Measurements from ENCODE around the gene YPEL3. TPM values are rescaled to one million over a fixed set of nuclear protein-coding genes. Genes with fewer than 3 reads are reported as not detected.
A peak's percentile ranks its signal among the peaks of the same experiment; 100 is the strongest.
"Not testable (repeated sequence)": the region's sequence is repeated elsewhere in the genome, so short reads cannot be mapped to it uniquely, and the experiment has no call there.

YPEL3 gene
- total RNA-seq, 2 experiments from 2014 or later = 154 to 166 TPM

DNA sequence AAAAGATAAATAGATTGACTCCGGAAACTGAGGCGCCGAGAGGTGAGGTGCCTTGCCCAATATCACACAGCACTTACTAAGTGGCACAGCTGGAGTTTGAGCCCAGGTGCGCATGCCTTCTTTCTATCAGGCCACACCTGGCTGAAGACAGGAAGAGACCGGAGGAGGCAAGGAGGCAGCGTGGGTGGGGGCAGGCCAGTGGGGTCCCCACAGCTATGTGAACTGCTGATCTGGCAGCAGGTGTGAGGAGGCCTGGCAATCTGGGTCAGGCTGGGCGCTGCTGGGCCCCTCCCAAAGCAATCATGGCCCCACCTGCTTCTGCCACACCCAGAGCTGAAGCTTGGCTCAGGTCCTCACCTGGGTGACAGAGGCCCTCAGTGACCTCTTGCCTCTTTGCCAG lies 19.2 kb upstream of the YPEL3 start:
- Mint-ChIP-seq H3K36me3 (ENCODE audit: low read depth) (peaks cover 64% of the 10 kb centered on the region), H3K27me3 (no peaks in the 10 kb centered on the region), H3K4me1 (ENCODE audit: low read depth) (peaks cover 15% of the 10 kb centered on the region), H3K27ac (peak overlapping the region; percentile 74), H3K9me3 (no peaks in the 10 kb centered on the region), H3K4me3 (no peak overlapping the region)
- ChIA-PET POLR2A (interaction anchor here (1.1 to 1.5 kb wide), 3 partner anchors 23 to 67 kb away, joined by 3 to 5 read pairs (median 4); partner anchors contain the start of genes ALDOA and TBX6), CTCF (interaction anchor here (1.5 kb wide), 1 partner anchor 23 kb away, joined by 4 read pairs; the partner anchor contains the start of gene TBX6)
- H3K27me3 ChIP-seq (ENCODE audit: control insufficient read depth in 1 of 2, insufficient read depth in 2 of 2, low read length in 2 of 2) = no peaks in the 10 kb centered on the region
- H3K4me3 ChIP-seq (ENCODE audit: low read length) = no peak overlapping the region
- ATAC-seq (ENCODE audit: poor library complexity) = peak; percentile 54
- H3K4me1 ChIP-seq (ENCODE audit: insufficient read depth, low read length) = peaks cover 45% of the 10 kb centered on the region
- peak overlapping the region in 1 of 2 donors; percentile 15 for H3K27ac ChIP-seq (ENCODE audit: low read depth in 1 of 2, low read length in 2 of 2)
- intact Hi-C loops (cut with DNase I, micrococcal nuclease) = loop anchor here in 1 of 2 experiments (10.0 kb wide), 1 partner anchor 50 kb away; the partner anchor contains the start of gene ALDOA
- no peaks in the 10 kb centered on the region for H3K9me3 ChIP-seq (ENCODE audit: control insufficient read depth in 1 of 2, insufficient read depth in 1 of 2, low read length in 2 of 2)
- peaks cover 50% of the 10 kb centered on the region for H3K36me3 ChIP-seq (ENCODE audit: insufficient read depth, low read length)
- DNase-seq = peak in 6 of 14 experiments; percentile 18 to 58 (median 48)
- TF ChIP-seq, protein P1, sequence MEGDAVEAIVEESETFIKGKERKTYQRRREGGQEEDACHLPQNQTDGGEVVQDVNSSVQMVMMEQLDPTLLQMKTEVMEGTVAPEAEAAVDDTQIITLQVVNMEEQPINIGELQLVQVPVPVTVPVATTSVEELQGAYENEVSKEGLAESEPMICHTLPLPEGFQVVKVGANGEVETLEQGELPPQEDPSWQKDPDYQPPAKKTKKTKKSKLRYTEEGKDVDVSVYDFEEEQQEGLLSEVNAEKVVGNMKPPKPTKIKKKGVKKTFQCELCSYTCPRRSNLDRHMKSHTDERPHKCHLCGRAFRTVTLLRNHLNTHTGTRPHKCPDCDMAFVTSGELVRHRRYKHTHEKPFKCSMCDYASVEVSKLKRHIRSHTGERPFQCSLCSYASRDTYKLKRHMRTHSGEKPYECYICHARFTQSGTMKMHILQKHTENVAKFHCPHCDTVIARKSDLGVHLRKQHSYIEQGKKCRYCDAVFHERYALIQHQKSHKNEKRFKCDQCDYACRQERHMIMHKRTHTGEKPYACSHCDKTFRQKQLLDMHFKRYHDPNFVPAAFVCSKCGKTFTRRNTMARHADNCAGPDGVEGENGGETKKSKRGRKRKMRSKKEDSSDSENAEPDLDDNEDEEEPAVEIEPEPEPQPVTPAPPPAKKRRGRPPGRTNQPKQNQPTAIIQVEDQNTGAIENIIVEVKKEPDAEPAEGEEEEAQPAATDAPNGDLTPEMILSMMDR (IDR thresholded peaks at IDR 0.05) = no peak

DNA sequence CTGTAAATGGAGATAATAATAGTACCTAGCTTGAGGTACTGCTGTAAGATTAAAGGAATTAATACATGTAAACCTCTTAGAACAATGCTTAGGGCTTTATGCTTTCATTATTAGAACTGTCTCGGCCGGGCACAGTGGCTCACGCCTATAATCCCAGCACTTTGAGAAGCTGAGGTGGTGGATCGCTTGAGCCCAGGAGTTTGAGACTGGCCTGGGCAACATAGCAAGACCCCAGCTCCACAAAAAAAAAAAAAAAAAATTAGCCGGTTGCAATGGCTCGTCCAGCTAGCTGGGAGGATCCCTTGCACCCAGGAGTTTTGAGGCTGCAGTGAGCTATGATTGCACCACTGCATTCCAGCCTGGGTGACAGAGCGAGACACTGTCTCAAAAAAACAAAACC lies 18.8 kb upstream of the YPEL3 start:
- peaks cover 61% of the 10 kb centered on the region for H3K36me3 Mint-ChIP-seq (ENCODE audit: low read depth)
- peaks cover 11% of the 10 kb centered on the region for H3K4me1 Mint-ChIP-seq (ENCODE audit: low read depth)
- not testable (repeated sequence) for H3K27me3 ChIP-seq (ENCODE audit: control insufficient read depth in 1 of 2, insufficient read depth in 2 of 2, low read length in 2 of 2); ATAC-seq (ENCODE audit: poor library complexity); H3K27me3 Mint-ChIP-seq; H3K9me3 Mint-ChIP-seq; H3K4me3 ChIP-seq (ENCODE audit: low read length); H3K9me3 ChIP-seq (ENCODE audit: control insufficient read depth in 1 of 2, insufficient read depth in 1 of 2, low read length in 2 of 2); DNase-seq; H3K4me3 Mint-ChIP-seq
- intact Hi-C loops (cut with DNase I, micrococcal nuclease) = loop anchor here in 1 of 2 experiments (10.0 kb wide), 1 partner anchor 50 kb away; the partner anchor contains the start of gene ALDOA
- CTCF ChIA-PET = interaction anchor here (0.7 to 1.5 kb wide), 2 partner anchors 23 to 38 kb away, joined by 3 to 4 read pairs; partner anchors contain the start of gene TBX6
- Histone ChIP-seq H3K27ac (ENCODE audit: low read depth in 1 of 2, low read length in 2 of 2) (peak overlapping the region; percentile 15 to 30), H3K36me3 (ENCODE audit: insufficient read depth, low read length) (peaks cover 50% of the 10 kb centered on the region), H3K4me1 (ENCODE audit: insufficient read depth, low read length) (peaks cover 41% of the 10 kb centered on the region)
- POLR2A ChIA-PET = interaction anchor here (1.1 to 1.5 kb wide), 3 partner anchors 22 to 67 kb away, joined by 3 to 5 read pairs (median 4); partner anchors contain the start of genes ALDOA and TBX6
- H3K27ac Mint-ChIP-seq = peak overlapping the region; percentile 74

DNA sequence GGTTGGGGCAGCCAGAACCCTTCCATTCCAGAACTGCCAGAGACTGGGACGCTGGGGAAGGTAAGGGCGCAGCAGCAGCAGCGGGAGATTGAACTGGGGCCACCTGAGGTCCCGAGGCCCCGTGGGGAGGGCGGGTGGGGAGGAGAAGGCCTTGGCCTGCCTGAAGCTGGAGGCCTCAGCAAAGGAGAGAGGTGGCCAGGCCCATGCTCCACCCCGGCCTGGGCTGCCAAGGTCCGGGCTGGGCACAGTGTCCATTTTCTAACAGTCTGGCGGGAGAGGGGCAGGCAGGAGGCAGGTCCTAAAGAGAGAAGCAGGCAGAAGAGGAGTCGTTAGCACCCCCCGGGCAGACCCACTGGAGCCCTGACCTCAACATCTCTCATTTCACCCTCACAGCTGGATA lies 18.4 kb upstream of the YPEL3 start:
- Histone ChIP-seq H3K27me3 (ENCODE audit: control insufficient read depth in 1 of 2, insufficient read depth in 2 of 2, low read length in 2 of 2) (no peaks in the 10 kb centered on the region), H3K27ac (ENCODE audit: low read depth in 1 of 2, low read length in 2 of 2) (peak overlapping the region in 1 of 2 donors; percentile 30), H3K9me3 (ENCODE audit: control insufficient read depth in 1 of 2, insufficient read depth in 1 of 2, low read length in 2 of 2) (no peaks in the 10 kb centered on the region), H3K36me3 (ENCODE audit: insufficient read depth, low read length) (peaks cover 46% of the 10 kb centered on the region), H3K4me3 (ENCODE audit: low read length) (no peak overlapping the region), H3K4me1 (ENCODE audit: insufficient read depth, low read length) (peaks cover 40% of the 10 kb centered on the region)
- ChIA-PET POLR2A (interaction anchor here (0.9 to 1.5 kb wide), 3 partner anchors 22 to 69 kb away, joined by 3 to 4 read pairs (median 3); partner anchors contain the start of genes CORO1A and TBX6), CTCF (interaction anchor here (0.7 to 1.5 kb wide), 2 partner anchors 22 to 38 kb away, joined by 3 to 4 read pairs; partner anchors contain the start of gene TBX6)
- Mint-ChIP-seq H3K4me3 (no peak overlapping the region), H3K4me1 (ENCODE audit: low read depth) (peaks cover 7% of the 10 kb centered on the region), H3K27ac (no peak overlapping the region), H3K27me3 (no peaks in the 10 kb centered on the region), H3K9me3 (no peaks in the 10 kb centered on the region), H3K36me3 (ENCODE audit: low read depth) (peaks cover 57% of the 10 kb centered on the region)
- TF ChIP-seq, protein P1 (IDR thresholded peaks at IDR 0.05) = no peak
- DNase-seq = no peak
- intact Hi-C loops (cut with DNase I, micrococcal nuclease) = loop anchor here in 1 of 2 experiments (10.0 kb wide), 1 partner anchor 50 kb away; the partner anchor contains the start of gene ALDOA
- no peak for ATAC-seq (ENCODE audit: poor library complexity)

Data from CD4-positive, alpha-beta T cell (primary cell).